H9 (cell line): ENCODE data around the gene GREB1L. TPM values are rescaled to one million over a fixed set of nuclear protein-coding genes. Genes with fewer than 3 reads are reported as not detected.

Source experiments
- DNase-seq: peaks from one replicate; pipeline ENCODE4 v3.0.0-alpha.2; 2017
- H2AFZ ChIP-seq: one replicate; pipeline ENCODE4 v1.6.1; 2013; ENCODE audit warnings: mild to moderate bottlenecking, low read length, control low read depth, moderate library complexity
- H2AK5ac ChIP-seq: 2 replicates; pipeline ENCODE4 v1.6.1; 2013; ENCODE audit warnings: low read length, control low read depth, mixed read lengths; ENCODE audit not compliant: insufficient read length
- H2BK120ac ChIP-seq: one replicate; pipeline ENCODE4 v1.6.1; 2013; ENCODE audit warnings: low read depth, mild to moderate bottlenecking, low read length, control low read depth, inconsistent platforms; ENCODE audit not compliant: poor library complexity, severe bottlenecking
- H2BK12ac ChIP-seq: 2 replicates; pipeline ENCODE4 v1.6.1; 2013; ENCODE audit warnings: low read length, control low read depth, mixed read lengths, low read depth; ENCODE audit not compliant: insufficient read length
- H2BK15ac ChIP-seq: 2 replicates; pipeline ENCODE4 v1.6.1; 2013; ENCODE audit warnings: low read depth, low read length, control low read depth
- H2BK20ac ChIP-seq: one replicate; pipeline ENCODE4 v1.6.1; 2013; ENCODE audit warnings: low read depth, mild to moderate bottlenecking, low read length, control low read depth, inconsistent platforms; ENCODE audit not compliant: poor library complexity, severe bottlenecking
- H2BK5ac ChIP-seq: 2 replicates; pipeline ENCODE4 v1.6.1; 2013; ENCODE audit warnings: low read length, control low read depth, mixed read lengths; ENCODE audit not compliant: insufficient read length
- H3K14ac ChIP-seq: 2 replicates; pipeline ENCODE4 v1.6.1; 2013; ENCODE audit warnings: low read length, control low read depth; ENCODE audit not compliant: insufficient read depth
- H3K18ac ChIP-seq: 2 replicates; pipeline ENCODE4 v1.6.1; 2013; ENCODE audit warnings: low read depth, mild to moderate bottlenecking, mixed read lengths, low read length, control low read depth; ENCODE audit not compliant: insufficient read length
- H3K23ac ChIP-seq: 2 replicates; pipeline ENCODE4 v1.6.1; 2013; ENCODE audit warnings: low read length, control low read depth, mixed read lengths, low read depth; ENCODE audit not compliant: insufficient read length
- H3K23me2 ChIP-seq: 2 replicates; pipeline ENCODE4 v1.6.1; 2013; ENCODE audit warnings: low read depth, mild to moderate bottlenecking, mixed read lengths, low read length, control low read depth; ENCODE audit not compliant: insufficient read length, poor library complexity, severe bottlenecking
- H3K27ac ChIP-seq: 2 replicates; pipeline ENCODE4 v1.5.1; 2013; ENCODE audit warnings: low read length, control low read depth, mixed read lengths, low read depth; ENCODE audit not compliant: insufficient read length
- H3K27me3 ChIP-seq: 2 replicates; pipeline ENCODE4 v1.6.1; 2013; ENCODE audit warnings: low read length, control low read depth, inconsistent platforms; ENCODE audit not compliant: insufficient read depth
- H3K4ac ChIP-seq: 2 replicates; pipeline ENCODE4 v1.6.1; 2013; ENCODE audit warnings: low read depth, mild to moderate bottlenecking, control low read depth, inconsistent platforms, low read length, moderate library complexity
- H3K4me1 ChIP-seq: 2 replicates; pipeline ENCODE4 v1.6.1; 2013; ENCODE audit warnings: low read length, control low read depth, inconsistent platforms; ENCODE audit not compliant: insufficient read depth
- H3K4me2 ChIP-seq: 2 replicates; pipeline ENCODE4 v1.6.1; 2013; ENCODE audit warnings: low read length, control low read depth, mixed read lengths; ENCODE audit not compliant: insufficient read length, insufficient read depth
- H3K56ac ChIP-seq: 2 replicates; pipeline ENCODE4 v1.6.1; 2013; ENCODE audit warnings: low read depth, mild to moderate bottlenecking, mixed read lengths, low read length, control low read depth; ENCODE audit not compliant: insufficient read length
- H3K79me1 ChIP-seq: 2 replicates; pipeline ENCODE4 v1.6.1; 2013; ENCODE audit warnings: low read depth, mild to moderate bottlenecking, moderate library complexity, low read length, control low read depth, inconsistent platforms; ENCODE audit not compliant: insufficient read depth, poor library complexity, severe bottlenecking
- H3K79me2 ChIP-seq: 2 replicates; pipeline ENCODE4 v1.6.1; 2013; ENCODE audit warnings: low read length, control low read depth, inconsistent platforms; ENCODE audit not compliant: insufficient read depth
- H3K9ac ChIP-seq: 2 replicates; pipeline ENCODE4 v1.6.1; 2013; ENCODE audit warnings: low read length, control low read depth, mixed read lengths; ENCODE audit not compliant: insufficient read length; ENCODE audit errors: extremely low read depth
- H3K9me3 ChIP-seq: one replicate; pipeline ENCODE4 v1.6.1; 2013; ENCODE audit warnings: low read depth, low read length, inconsistent platforms; ENCODE audit not compliant: control insufficient read depth
- H3T11ph ChIP-seq: one replicate; pipeline ENCODE4 v1.6.1; 2013; ENCODE audit warnings: mild to moderate bottlenecking, low read length, control low read depth, inconsistent platforms
- H4K20me1 ChIP-seq: one replicate; pipeline ENCODE4 v1.6.1; 2013; ENCODE audit not compliant: control insufficient read depth, insufficient read length, insufficient read depth
- H4K5ac ChIP-seq: 2 replicates; pipeline ENCODE4 v1.6.1; 2013; ENCODE audit warnings: low read depth, mild to moderate bottlenecking, mixed read lengths, low read length, control low read depth; ENCODE audit not compliant: insufficient read length
- H4K8ac ChIP-seq: replicated peaks from 2 replicates; pipeline ENCODE4 v1.6.1; 2013; ENCODE audit warnings: low read length, control low read depth, mixed read lengths, low read depth; ENCODE audit not compliant: insufficient read length
- H4K91ac ChIP-seq: 2 replicates; pipeline ENCODE4 v1.6.1; 2013; ENCODE audit warnings: low read depth, mild to moderate bottlenecking, moderate library complexity, mixed read lengths, low read length, control low read depth; ENCODE audit not compliant: insufficient read length
- H3K27ac Mint-ChIP-seq, 3 experiments: 2 replicates in 2 of 3; 3 replicates in 1 of 3; pipeline ENCODE4 v1.8.0; 2020 to 2021; ENCODE audit warnings: mixed read lengths in 3 of 3, mild to moderate bottlenecking in 1 of 3, moderate library complexity in 1 of 3
- H3K27me3 Mint-ChIP-seq: 2 replicates; pipeline ENCODE4 v1.8.0; 2021; ENCODE audit warnings: low read depth, mild to moderate bottlenecking, moderate library complexity, mixed read lengths
- H3K36me3 Mint-ChIP-seq, 3 experiments: 2 replicates in 2 of 3; 3 replicates in 1 of 3; pipeline ENCODE4 v1.8.0; 2020 to 2021; ENCODE audit warnings: low read depth in 3 of 3, mixed read lengths in 3 of 3; ENCODE audit not compliant: insufficient read depth in 1 of 3
- H3K4me1 Mint-ChIP-seq, 2 experiments: 2 replicates each; pipeline ENCODE4 v1.8.0; 2020; ENCODE audit warnings: mixed read lengths in 2 of 2
- H3K4me3 Mint-ChIP-seq, 2 experiments: 2 replicates in 1 of 2; 3 replicates in 1 of 2; pipeline ENCODE4 v1.8.0; 2020 to 2021; ENCODE audit warnings: mild to moderate bottlenecking in 2 of 2, mixed read lengths in 2 of 2, moderate library complexity in 1 of 2
- H3K9me3 Mint-ChIP-seq, 2 experiments: 2 replicates in 1 of 2; 3 replicates in 1 of 2; pipeline ENCODE4 v1.8.0; 2020; ENCODE audit warnings: mild to moderate bottlenecking in 2 of 2, mixed read lengths in 2 of 2, moderate library complexity in 1 of 2
- WGBS: extraction: QIAGEN DNeasy Blood & Tissue Kit; methylation state at CpG from one replicate; pipeline ENCODE4 v1.1.7; 2013; ENCODE audit warnings: missing lambda C conversion rate, low lambda C conversion rate, mixed read lengths; ENCODE audit not compliant: insufficient read length; ENCODE audit errors: extremely low coverage; 5-methylcytosine and 5-hydroxymethylcytosine counted together
- total RNA-seq: library from RNA; stranded (reverse); gene quantifications from 2 replicates; pipeline ENCODE4 v1.2.1, GENCODE V29; 2021
- TF ChIP-seq, protein P1 (sequence below): fragments of 200-600 bp; sonication (generic); conservative IDR thresholded peaks from 3 replicates; pipeline ENCODE4 v1.8.0; 2021; ENCODE audit warnings: antibody characterized with exemption, mild to moderate bottlenecking

GREB1L gene
- total RNA-seq, 1 experiment from 2014 or later = 2.7 TPM

- no peak overlapping the region for H2BK120ac ChIP-seq
- Mint-ChIP-seq H3K36me3 (peaks cover 0 to 7% (median 0%) of the 10 kb centered on the region in 3 experiments; a peak in 2 of 7 replicates), H3K27ac (no peak overlapping the region), H3K9me3 (no peaks in the 10 kb centered on the region; a peak in 1 of 5 replicates), H3K4me1 (peaks cover 12 to 29% of the 10 kb centered on the region in 2 experiments), H3K27me3 (peaks cover 97% of the 10 kb centered on the region), H3K4me3 (no peak overlapping the region)
- H3K27me3 ChIP-seq = peaks cover 38% of the 10 kb centered on the region
- TF ChIP-seq, protein P1, sequence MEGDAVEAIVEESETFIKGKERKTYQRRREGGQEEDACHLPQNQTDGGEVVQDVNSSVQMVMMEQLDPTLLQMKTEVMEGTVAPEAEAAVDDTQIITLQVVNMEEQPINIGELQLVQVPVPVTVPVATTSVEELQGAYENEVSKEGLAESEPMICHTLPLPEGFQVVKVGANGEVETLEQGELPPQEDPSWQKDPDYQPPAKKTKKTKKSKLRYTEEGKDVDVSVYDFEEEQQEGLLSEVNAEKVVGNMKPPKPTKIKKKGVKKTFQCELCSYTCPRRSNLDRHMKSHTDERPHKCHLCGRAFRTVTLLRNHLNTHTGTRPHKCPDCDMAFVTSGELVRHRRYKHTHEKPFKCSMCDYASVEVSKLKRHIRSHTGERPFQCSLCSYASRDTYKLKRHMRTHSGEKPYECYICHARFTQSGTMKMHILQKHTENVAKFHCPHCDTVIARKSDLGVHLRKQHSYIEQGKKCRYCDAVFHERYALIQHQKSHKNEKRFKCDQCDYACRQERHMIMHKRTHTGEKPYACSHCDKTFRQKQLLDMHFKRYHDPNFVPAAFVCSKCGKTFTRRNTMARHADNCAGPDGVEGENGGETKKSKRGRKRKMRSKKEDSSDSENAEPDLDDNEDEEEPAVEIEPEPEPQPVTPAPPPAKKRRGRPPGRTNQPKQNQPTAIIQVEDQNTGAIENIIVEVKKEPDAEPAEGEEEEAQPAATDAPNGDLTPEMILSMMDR = no peak
- no peak overlapping the region for H4K8ac ChIP-seq
- no peak overlapping the region for H2BK20ac ChIP-seq
- WGBS = no CpG with 5 or more reads among the region's 1 CpG
- no peak overlapping the region for H4K91ac ChIP-seq
- no peak overlapping the region for H2AFZ ChIP-seq
- H3K9ac ChIP-seq = no peak overlapping the region
- H3K27ac ChIP-seq = no peak overlapping the region
- DNase-seq = no peak
- H3T11ph ChIP-seq = no peak overlapping the region
- no peaks in the 10 kb centered on the region for H3K4me1 ChIP-seq
- H3K4ac ChIP-seq = no peak overlapping the region
- no peak overlapping the region for H3K18ac ChIP-seq
- no peak overlapping the region for H3K4me2 ChIP-seq
- no peak overlapping the region for H2BK15ac ChIP-seq
- H3K79me1 ChIP-seq = no peaks in the 10 kb centered on the region
- no peak overlapping the region for H4K5ac ChIP-seq
- no peak overlapping the region for H3K23ac ChIP-seq
- H3K23me2 ChIP-seq = no peaks in the 10 kb centered on the region
- no peak overlapping the region for H3K14ac ChIP-seq
- H2AK5ac ChIP-seq = no peak overlapping the region
- H3K56ac ChIP-seq = no peak overlapping the region
- no peaks in the 10 kb centered on the region for H3K79me2 ChIP-seq
- H3K9me3 ChIP-seq = no peaks in the 10 kb centered on the region
- no peak overlapping the region for H2BK12ac ChIP-seq
- H4K20me1 ChIP-seq = no peaks in the 10 kb centered on the region
- no peak overlapping the region for H2BK5ac ChIP-seq
Measured at GRCh38 chr18:21383031-21383430, 141.0 kb downstream of the GREB1L start.
